GM12873 (cell line): ENCODE results near the gene MYLK.

Experiments
- CTCF ChIP-seq: IDR thresholded peaks from 2 replicates; pipeline ENCODE4 v1.5.1; 2012; ENCODE audit warnings: low read depth, mild to moderate bottlenecking, moderate library complexity, low read length, control low read depth; ENCODE audit not compliant: insufficient read depth; ENCODE audit errors: missing control alignments

MYLK gene

GRCh38 chr3:123774474-123774873, 109.7 kb downstream of the MYLK start:
- no peak for TF ChIP-seq CTCF

- TF ChIP-seq CTCF: no peak
These were observed 110.3 kb downstream of the MYLK start for GRCh38 chr3:123773681-123774431.

- no peak for TF ChIP-seq CTCF
These were observed 114.8 kb downstream of the MYLK start for GRCh38 chr3:123769356-123769743.

- TF ChIP-seq CTCF: no peak
These were observed 115.4 kb downstream of the MYLK start for GRCh38 chr3:123768480-123769355.

GRCh38 chr3:123767564-123768292, 116.4 kb downstream of the MYLK start:
- TF ChIP-seq CTCF: no peak

GRCh38 chr3:123767009-123767372, 117.1 kb downstream of the MYLK start:
- no peak for TF ChIP-seq CTCF
